K562 (cell line): ENCODE data around the gene TMEM72. TPM values are rescaled to one million over a fixed set of nuclear protein-coding genes. Genes with fewer than 3 reads are reported as not detected.

Source experiments
- ATAC-seq: fragments of 200-7000 bp; cut with Tn5 transposase; 3 replicates; pipeline ENCODE4 v1.9.1; 2020; ENCODE audit warnings: moderate library complexity
- BruUV-seq: library from RNA; stranded (reverse); fragments of 400-500 nt; replicated peaks from 2 replicates; lab custom pipeline; 2021; lab: Mats Ljungman, UMichigan
- CTCF ChIA-PET: fragments of 300-600 bp; formaldehyde crosslinking; extraction: SDS; loops from one replicate; lab custom pipeline; 2021; ENCODE audit warnings: low intra/inter-chr PET ratio; lab: Yijun Ruan, JAX
- POLR2A ChIA-PET: fragments of 300-600, 350-650 bp; sonication (Branson Sonifier 250); formaldehyde crosslinking; extraction: SDS; loops from one replicate; lab custom pipeline; 2021; ENCODE audit warnings: antibody characterized with exemption, inconsistent platforms; lab: Yijun Ruan, JAX
- DNase-seq, 4 experiments: peaks; one replicate each; pipeline versions ENCODE4 v3.0.0 to v3.0.0-alpha.2; 2011 to 2018; ENCODE audit warnings: low spot score in 3 of 4, mixed read lengths in 3 of 4; ENCODE audit errors: extremely low read depth in 1 of 4
- FAIRE-seq: peaks from 2 replicates; lab custom pipeline; 2011; peaks lifted over from hg19 to GRCh38; lab: Jason Lieb, UNC
- H2AFZ ChIP-seq: 2 replicates; pipeline ENCODE4 v1.6.0; 2011; ENCODE audit warnings: low read depth, low read length, control low read depth, inconsistent platforms
- H3K27ac ChIP-seq: fragments of 200-600 bp; 3 replicates; pipeline ENCODE4 v1.8.0; 2011; ENCODE audit warnings: low read depth, mild to moderate bottlenecking, control low read depth, inconsistent platforms, low read length, moderate library complexity, mixed read lengths; ENCODE audit errors: extremely low read depth
- H3K27me3 ChIP-seq, 2 experiments: fragments of 300-600 bp in 1 of 2; 2 replicates in 1 of 2; 3 replicates in 1 of 2; pipeline versions ENCODE4 v1.6.0 to v1.8.0; 2011; ENCODE audit warnings: inconsistent platforms in 2 of 2, low read length in 2 of 2, mild to moderate bottlenecking in 1 of 2, mixed read lengths in 1 of 2, moderate library complexity in 1 of 2; ENCODE audit not compliant: control insufficient read depth in 2 of 2, insufficient read depth in 2 of 2
- H3K36me3 ChIP-seq: fragments of 300-600 bp; 3 replicates; pipeline ENCODE4 v1.8.0; 2011; ENCODE audit warnings: mild to moderate bottlenecking, low read length, inconsistent platforms; ENCODE audit not compliant: control insufficient read depth, insufficient read depth
- H3K4me1 ChIP-seq, 2 experiments: fragments of 200-600 bp in 1 of 2; replicated peaks in 1 of 2; 2 replicates in 1 of 2; 3 replicates in 1 of 2; pipeline versions ENCODE4 v1.5.1 to v1.8.0; 2011; ENCODE audit warnings: inconsistent platforms in 2 of 2, low read length in 2 of 2, mild to moderate bottlenecking in 1 of 2, mixed read lengths in 1 of 2, moderate library complexity in 1 of 2; ENCODE audit not compliant: control insufficient read depth in 2 of 2, insufficient read depth in 2 of 2
- H3K4me2 ChIP-seq: 2 replicates; pipeline ENCODE4 v1.6.1; 2011; ENCODE audit warnings: low read length, control low read depth, inconsistent platforms, mixed read lengths; ENCODE audit not compliant: insufficient read depth
- H3K4me3 ChIP-seq: fragments of 200-600 bp; sonication (generic), shearing (Covaris generic); 2 replicates; pipeline ENCODE4 v1.5.1; 2016; ENCODE audit warnings: control low read depth, inconsistent platforms
- H3K79me2 ChIP-seq: fragments of 200-600 bp; 3 replicates; pipeline ENCODE4 v1.8.0; 2011; ENCODE audit warnings: low read length, inconsistent platforms; ENCODE audit not compliant: control insufficient read depth, insufficient read depth
- H3K9ac ChIP-seq, 2 experiments: 2 replicates each; pipeline versions ENCODE4 v1.6.0 to v1.6.1; 2011; ENCODE audit warnings: low read depth in 2 of 2, low read length in 2 of 2, control low read depth in 1 of 2, inconsistent platforms in 1 of 2, mild to moderate bottlenecking in 1 of 2, mixed read lengths in 1 of 2; ENCODE audit not compliant: insufficient read depth in 1 of 2
- H3K9me1 ChIP-seq: one replicate; pipeline ENCODE4 v1.6.0; 2011; ENCODE audit warnings: inconsistent platforms, mild to moderate bottlenecking, low read length, moderate library complexity; ENCODE audit not compliant: control insufficient read depth, insufficient read depth
- H3K9me3 ChIP-seq: replicated peaks from 2 replicates; pipeline ENCODE4 v1.5.1; 2011; ENCODE audit warnings: low read depth, low read length, inconsistent platforms; ENCODE audit not compliant: control insufficient read depth, insufficient read depth
- H4K20me1 ChIP-seq: replicated peaks from 2 replicates; pipeline ENCODE4 v1.6.1; 2011; ENCODE audit warnings: low read length, inconsistent platforms, mixed read lengths; ENCODE audit not compliant: control insufficient read depth, insufficient read depth
- WGBS: fragments of 100-300 bp; shearing (Covaris generic); methylation state at CpG from one replicate; pipeline ENCODE4 v1.1.6; 2016; ENCODE audit warnings: low coverage, mixed read lengths; ENCODE audit not compliant: insufficient coverage; ENCODE audit errors: missing lambda C conversion rate; 5-methylcytosine and 5-hydroxymethylcytosine counted together
- in situ Hi-C: fragments of 300-500 bp; cut with MboI; formaldehyde crosslinking; loops from 4 replicates; pipeline ENCODE4 v1.15.0; 2018; ENCODE audit warnings: inconsistent platforms, mixed read lengths
- intact Hi-C: fragments of 100-400 bp; cut with micrococcal nuclease; formaldehyde crosslinking; loops from 2 replicates; pipeline ENCODE4 v1.14.2; 2022
- polyA plus RNA-seq, 8 experiments: library from polyadenylated mRNA; depleted of rRNA in 4 of 8; stranded (reverse) in 5 of 8; unstranded in 3 of 8; fragments of >200 nt; fragmentation: Nextera tagmentation in 2 of 8; fragmentation: Illumina TruSeq in 1 of 8; extraction: Ambion mirVana in 2 of 8; extraction: Trizol in 1 of 8; gene quantifications; 2 replicates each; pipeline versions ENCODE4 v1.2.1 to v1.2.3, GENCODE V29; 2011 to 2014; ENCODE audit warnings: inconsistent platforms in 1 of 8, missing spikeins in 1 of 8
- total RNA-seq, 7 experiments: library from RNA; depleted of rRNA in 6 of 7; stranded (reverse); fragments of >200 nt in 6 of 7; fragmentation: Illumina TruSeq in 2 of 7; extraction: Trizol in 2 of 7; gene quantifications; 2 replicates each; pipeline versions ENCODE4 v1.2.1 to v1.2.3, GENCODE V29; 2011 to 2021; ENCODE audit warnings: low replicate concordance in 1 of 7
- TF ChIP-seq, protein P1 (sequence below), 2 experiments: fragments of 450-650 bp; IDR thresholded peaks; 2 replicates each; pipeline ENCODE4 v1.6.1; 2018; ENCODE audit warnings: mild to moderate bottlenecking in 2 of 2, low read depth in 1 of 2; ENCODE audit not compliant: partially characterized antibody in 2 of 2

Gene TMEM72
- total and polyA plus RNA-seq, 9 of the 15 experiments (the other 6 are each of a cell fraction or from before 2014, with no cell fraction given): not detected

DNA sequence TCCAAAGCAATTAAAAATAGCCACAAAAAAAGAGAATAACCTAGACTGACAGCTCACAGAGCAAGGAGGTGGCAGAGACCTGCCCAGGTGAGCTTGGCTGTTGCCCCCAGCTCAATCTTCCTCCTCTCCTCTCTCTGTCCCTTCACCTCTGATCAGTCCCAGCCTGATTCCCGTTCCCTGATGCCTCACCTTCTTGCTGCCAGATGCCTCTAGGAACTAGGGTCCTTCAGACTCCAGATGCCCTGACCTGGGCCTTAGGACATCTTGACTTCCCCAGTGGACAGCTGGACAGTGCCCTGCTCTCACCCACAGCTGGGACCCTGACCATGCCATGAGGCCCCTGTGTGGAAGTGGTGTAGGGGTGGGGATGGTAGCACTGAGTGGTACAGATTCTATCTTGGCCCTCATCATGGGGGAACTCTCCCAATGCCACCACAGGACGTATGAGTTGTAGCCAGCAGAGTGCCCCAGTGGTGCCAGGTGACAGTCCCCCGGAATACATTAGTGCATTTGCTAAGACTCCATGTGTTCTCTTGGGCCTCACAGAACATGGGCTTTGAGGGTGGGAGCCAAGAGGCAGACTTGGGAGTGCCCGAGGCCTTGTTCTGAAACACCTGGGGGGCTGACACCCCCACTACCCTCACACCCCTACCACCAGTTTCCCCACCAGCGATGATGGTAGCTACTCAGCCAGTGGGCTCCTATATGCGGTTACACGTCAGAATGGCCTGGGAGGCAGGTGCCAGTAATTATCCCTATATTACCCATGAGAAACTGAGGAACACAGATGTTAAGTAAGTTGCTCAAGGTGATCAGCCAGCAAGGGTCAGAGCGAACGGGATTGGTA, 65.4 kb downstream of the TMEM72 start:
- peaks cover 42 to 60% of the 10 kb centered on the region in 2 experiments for H3K4me1 ChIP-seq
- WGBS: 53% methylated on average over 9 of the region's 9 CpGs

More for the DNA sequence above, 65.4 kb downstream of the TMEM72 start:
- in situ Hi-C loops (no loop called here), intact Hi-C loops (loop anchor here (5.0 kb wide), 1 partner anchor 99 kb away; no protein-coding TSS in a partner anchor)
- Histone ChIP-seq H3K9me3 (no peaks in the 10 kb centered on the region), H3K4me3 (no peak overlapping the region), H3K4me2 (no peak overlapping the region), H3K9me1 (no peaks in the 10 kb centered on the region), H3K27ac (no peak overlapping the region), H4K20me1 (no peaks in the 10 kb centered on the region), H2AFZ (no peak overlapping the region), H3K9ac (no peak overlapping the region), H3K36me3 (no peaks in the 10 kb centered on the region), H3K79me2 (no peaks in the 10 kb centered on the region), H3K27me3 (no peaks in the 10 kb centered on the region)
- FAIRE-seq (no peak), ATAC-seq (no peak), DNase-seq (no peak)
- no TSS peak for BruUV-seq
- CTCF ChIA-PET: no interaction called here
- TF ChIP-seq, protein P1, sequence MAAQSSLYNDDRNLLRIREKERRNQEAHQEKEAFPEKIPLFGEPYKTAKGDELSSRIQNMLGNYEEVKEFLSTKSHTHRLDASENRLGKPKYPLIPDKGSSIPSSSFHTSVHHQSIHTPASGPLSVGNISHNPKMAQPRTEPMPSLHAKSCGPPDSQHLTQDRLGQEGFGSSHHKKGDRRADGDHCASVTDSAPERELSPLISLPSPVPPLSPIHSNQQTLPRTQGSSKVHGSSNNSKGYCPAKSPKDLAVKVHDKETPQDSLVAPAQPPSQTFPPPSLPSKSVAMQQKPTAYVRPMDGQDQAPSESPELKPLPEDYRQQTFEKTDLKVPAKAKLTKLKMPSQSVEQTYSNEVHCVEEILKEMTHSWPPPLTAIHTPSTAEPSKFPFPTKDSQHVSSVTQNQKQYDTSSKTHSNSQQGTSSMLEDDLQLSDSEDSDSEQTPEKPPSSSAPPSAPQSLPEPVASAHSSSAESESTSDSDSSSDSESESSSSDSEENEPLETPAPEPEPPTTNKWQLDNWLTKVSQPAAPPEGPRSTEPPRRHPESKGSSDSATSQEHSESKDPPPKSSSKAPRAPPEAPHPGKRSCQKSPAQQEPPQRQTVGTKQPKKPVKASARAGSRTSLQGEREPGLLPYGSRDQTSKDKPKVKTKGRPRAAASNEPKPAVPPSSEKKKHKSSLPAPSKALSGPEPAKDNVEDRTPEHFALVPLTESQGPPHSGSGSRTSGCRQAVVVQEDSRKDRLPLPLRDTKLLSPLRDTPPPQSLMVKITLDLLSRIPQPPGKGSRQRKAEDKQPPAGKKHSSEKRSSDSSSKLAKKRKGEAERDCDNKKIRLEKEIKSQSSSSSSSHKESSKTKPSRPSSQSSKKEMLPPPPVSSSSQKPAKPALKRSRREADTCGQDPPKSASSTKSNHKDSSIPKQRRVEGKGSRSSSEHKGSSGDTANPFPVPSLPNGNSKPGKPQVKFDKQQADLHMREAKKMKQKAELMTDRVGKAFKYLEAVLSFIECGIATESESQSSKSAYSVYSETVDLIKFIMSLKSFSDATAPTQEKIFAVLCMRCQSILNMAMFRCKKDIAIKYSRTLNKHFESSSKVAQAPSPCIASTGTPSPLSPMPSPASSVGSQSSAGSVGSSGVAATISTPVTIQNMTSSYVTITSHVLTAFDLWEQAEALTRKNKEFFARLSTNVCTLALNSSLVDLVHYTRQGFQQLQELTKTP (IDR thresholded peaks at IDR 0.05; ENCODE audit: low read depth in 1 of 2, partially characterized antibody in 2 of 2): no peak
- POLR2A ChIA-PET: interaction anchor here (0.6 to 1.3 kb wide), 3 partner anchors 10 to 18 kb away, joined by 3 to 4 read pairs (median 3); no protein-coding TSS in a partner anchor
